ENCODE data around the gene PTPRK.

DNA sequence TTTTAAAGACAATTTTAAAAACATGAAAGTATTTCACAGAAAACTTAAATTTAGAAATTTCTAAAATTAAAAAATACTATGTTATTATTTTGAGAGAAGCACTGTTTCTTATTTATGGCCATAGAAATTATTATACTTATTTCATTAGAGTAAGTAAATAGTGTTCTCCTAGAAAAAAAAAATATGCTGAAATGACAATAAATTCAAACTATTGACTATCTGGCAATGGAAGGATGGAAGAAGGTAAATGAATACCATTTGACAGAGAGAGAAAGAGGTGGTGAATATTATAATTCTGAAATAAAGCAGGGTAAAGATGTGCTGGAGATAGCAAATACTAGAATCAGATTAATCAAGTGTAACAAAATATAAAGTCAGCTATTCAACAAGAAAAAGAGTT is 294.8 kb downstream of the PTPRK start:
- no peak for TF ChIP-seq ZFP3 (CRISPR knock-in tag; IDR thresholded peaks at IDR 0.05)
- no peak for TF ChIP-seq RARB (CRISPR knock-in tag; IDR thresholded peaks at IDR 0.05)
- no peak for TF ChIP-seq ZNF8 (CRISPR knock-in tag; IDR thresholded peaks at IDR 0.05)
- TF ChIP-seq ZNF565 (CRISPR knock-in tag; conservative IDR thresholded peaks at IDR 0.05; ENCODE audit: low read depth): no peak
- no peak for TF ChIP-seq ARNTL (CRISPR knock-in tag; IDR thresholded peaks at IDR 0.05; ENCODE audit: borderline replicate concordance, low read depth)
- TF ChIP-seq GLIS3 (CRISPR knock-in tag; IDR thresholded peaks at IDR 0.05): no peak

All from SK-N-SH treated with all-trans-retinoic acid at 6 μM for 48 hours (cell line).